Kidney (tissue), 14 donors: ENCODE data around the gene CIAO1. TPM values are rescaled to one million over a fixed set of nuclear protein-coding genes. Genes with fewer than 3 reads are reported as not detected.

Experiments used
- DNase-seq, 5 donors: peaks; one replicate each; pipeline ENCODE4 v3.0.0-alpha.2; 2013 to 2020
- FAIRE-seq: peaks from 2 replicates; lab custom pipeline; 2012; peaks lifted over from hg19 to GRCh38; lab: Jason Lieb, UNC
- H3K27ac ChIP-seq, 2 donors: one replicate each; pipeline ENCODE4 v1.7.0; 2013; ENCODE audit warnings: low read depth in 2 of 2, low read length in 2 of 2, inconsistent platforms in 1 of 2
- H3K27me3 ChIP-seq: one replicate; pipeline ENCODE4 v1.7.1; 2013; ENCODE audit warnings: low read length, inconsistent platforms; ENCODE audit not compliant: control insufficient read depth, insufficient read depth
- H3K36me3 ChIP-seq, 3 donors: one replicate each; pipeline versions ENCODE4 v1.7.0 to v1.7.1; 2013; ENCODE audit warnings: low read length in 3 of 3, control low read depth in 1 of 3, inconsistent platforms in 1 of 3; ENCODE audit not compliant: insufficient read depth in 3 of 3, control insufficient read depth in 2 of 3
- H3K4me1 ChIP-seq, 3 donors: one replicate each; pipeline versions ENCODE4 v1.7.0 to v1.7.1; 2013; ENCODE audit warnings: low read length in 3 of 3, inconsistent platforms in 1 of 3, low read depth in 1 of 3; ENCODE audit not compliant: control insufficient read depth in 2 of 3, insufficient read depth in 2 of 3
- H3K4me3 ChIP-seq, 3 donors: one replicate each; pipeline versions ENCODE4 v1.7.0 to v1.8.1; 2013; ENCODE audit warnings: low read length in 3 of 3, control low read depth in 1 of 3, inconsistent platforms in 1 of 3
- H3K9ac ChIP-seq, 3 donors: one replicate each; pipeline versions ENCODE4 v1.7.0 to v1.7.1; 2013; ENCODE audit warnings: low read length in 3 of 3, control low read depth in 1 of 3, inconsistent platforms in 1 of 3
- H3K9me3 ChIP-seq, 3 donors: one replicate each; pipeline versions ENCODE4 v1.7.0 to v1.7.1; 2013; ENCODE audit warnings: low read length in 3 of 3, control low read depth in 1 of 3, inconsistent platforms in 1 of 3; ENCODE audit not compliant: control insufficient read depth in 2 of 3, insufficient read depth in 1 of 3
- intact Hi-C: fragments of 100-400 bp; cut with DNase I; formaldehyde crosslinking; loops from one replicate; pipeline ENCODE4 v1.11.1; 2022
- polyA plus RNA-seq: library from polyadenylated mRNA; stranded (reverse); fragments of 350-450 nt; fragmentation: Illumina TruSeq; extraction: RNeasy Lipid Tissue Mini Kit (QIAGEN cat#74804); gene quantifications from one replicate; pipeline ENCODE4 v1.2.3, GENCODE V29; 2014; ENCODE audit warnings: low read depth, low replicate concordance; ENCODE audit not compliant: insufficient read depth
- total RNA-seq: library from RNA; stranded (reverse); fragmentation: NEBNext Ultra II Directional; extraction: Animal tissue kit (Norgen Biotek cat#: 25700); gene quantifications from one replicate; pipeline ENCODE4 v1.2.1, GENCODE V29; 2021
- TF ChIP-seq, protein P1 (sequence below): IDR thresholded peaks from 3 replicates; pipeline ENCODE4 v1.5.1; 2012; ENCODE audit warnings: mild to moderate bottlenecking, moderate library complexity, borderline replicate concordance; ENCODE audit not compliant: insufficient read depth; ENCODE audit errors: extremely low read depth
- donor health status: control.
- donor health status: control.
- donor health status: control.
- donor health status: control.
- donor health status: control.
- donor health status: DM: yes; HTN: yes; CAD: no.
- donor health status: Normal renal cell carcinoma (clear cell type).

Gene CIAO1
- total and polyA plus RNA-seq, 2 donors from 2014 or later: 48.2 to 63.0 TPM

- FAIRE-seq (no peak), DNase-seq (no peak)
- H3K27ac ChIP-seq: no peak overlapping the region
- H3K36me3 ChIP-seq: no peaks in the 10 kb centered on the region
- H3K9me3 ChIP-seq: no peaks in the 10 kb centered on the region
- TF ChIP-seq, protein P1, sequence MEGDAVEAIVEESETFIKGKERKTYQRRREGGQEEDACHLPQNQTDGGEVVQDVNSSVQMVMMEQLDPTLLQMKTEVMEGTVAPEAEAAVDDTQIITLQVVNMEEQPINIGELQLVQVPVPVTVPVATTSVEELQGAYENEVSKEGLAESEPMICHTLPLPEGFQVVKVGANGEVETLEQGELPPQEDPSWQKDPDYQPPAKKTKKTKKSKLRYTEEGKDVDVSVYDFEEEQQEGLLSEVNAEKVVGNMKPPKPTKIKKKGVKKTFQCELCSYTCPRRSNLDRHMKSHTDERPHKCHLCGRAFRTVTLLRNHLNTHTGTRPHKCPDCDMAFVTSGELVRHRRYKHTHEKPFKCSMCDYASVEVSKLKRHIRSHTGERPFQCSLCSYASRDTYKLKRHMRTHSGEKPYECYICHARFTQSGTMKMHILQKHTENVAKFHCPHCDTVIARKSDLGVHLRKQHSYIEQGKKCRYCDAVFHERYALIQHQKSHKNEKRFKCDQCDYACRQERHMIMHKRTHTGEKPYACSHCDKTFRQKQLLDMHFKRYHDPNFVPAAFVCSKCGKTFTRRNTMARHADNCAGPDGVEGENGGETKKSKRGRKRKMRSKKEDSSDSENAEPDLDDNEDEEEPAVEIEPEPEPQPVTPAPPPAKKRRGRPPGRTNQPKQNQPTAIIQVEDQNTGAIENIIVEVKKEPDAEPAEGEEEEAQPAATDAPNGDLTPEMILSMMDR: no peak
- H3K27me3 ChIP-seq: no peaks in the 10 kb centered on the region
- no peaks in the 10 kb centered on the region for H3K4me1 ChIP-seq
- no peak overlapping the region for H3K9ac ChIP-seq
- H3K4me3 ChIP-seq: no peak overlapping the region
- intact Hi-C loops: no loop called here
These were observed 49.5 kb downstream of the CIAO1 start for GRCh38 chr2:96315400-96316071.

DNA sequence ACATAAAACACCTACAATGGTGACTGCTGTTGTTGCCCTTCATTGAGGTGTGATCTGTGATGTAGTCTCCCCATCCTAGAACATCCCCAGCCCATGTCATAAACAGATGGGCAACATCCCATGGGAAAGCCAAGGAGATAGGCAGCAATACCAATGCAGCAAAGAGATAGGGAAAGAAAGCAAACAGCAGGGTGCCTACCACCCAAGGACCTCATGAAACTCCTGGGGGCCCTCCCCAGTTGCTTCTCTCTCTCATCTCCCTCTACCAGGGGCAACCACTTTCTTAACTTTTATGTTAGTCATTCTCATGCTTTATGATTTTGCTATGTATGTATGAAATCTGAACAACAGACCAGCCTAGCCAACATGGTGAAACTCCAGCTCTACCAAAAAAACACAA is 51.0 kb downstream of the CIAO1 start:
- TF ChIP-seq, protein P1: no peak
- Histone ChIP-seq H3K9me3 (no peaks in the 10 kb centered on the region), H3K36me3 (no peaks in the 10 kb centered on the region), H3K9ac (no peak overlapping the region), H3K27ac (no peak overlapping the region), H3K27me3 (peaks cover 4% of the 10 kb centered on the region), H3K4me1 (peaks cover 0 to 7% (median 0%) of the 10 kb centered on the region in 3 donors), H3K4me3 (no peak overlapping the region)
- no peak for DNase-seq
- intact Hi-C loops: no loop called here
- no peak for FAIRE-seq

- TF ChIP-seq, protein P1: no peak
- H3K4me3 ChIP-seq: no peak overlapping the region
- DNase-seq: no peak
- H3K9me3 ChIP-seq: no peaks in the 10 kb centered on the region
- FAIRE-seq: no peak
- peaks cover 0 to 7% (median 0%) of the 10 kb centered on the region in 3 donors for H3K4me1 ChIP-seq
- no peak overlapping the region for H3K27ac ChIP-seq
- intact Hi-C loops: no loop called here
- no peaks in the 10 kb centered on the region for H3K36me3 ChIP-seq
- no peak overlapping the region for H3K9ac ChIP-seq
- peaks cover 6% of the 10 kb centered on the region for H3K27me3 ChIP-seq
These were observed 51.6 kb downstream of the CIAO1 start for GRCh38 chr2:96317584-96317997.

DNA sequence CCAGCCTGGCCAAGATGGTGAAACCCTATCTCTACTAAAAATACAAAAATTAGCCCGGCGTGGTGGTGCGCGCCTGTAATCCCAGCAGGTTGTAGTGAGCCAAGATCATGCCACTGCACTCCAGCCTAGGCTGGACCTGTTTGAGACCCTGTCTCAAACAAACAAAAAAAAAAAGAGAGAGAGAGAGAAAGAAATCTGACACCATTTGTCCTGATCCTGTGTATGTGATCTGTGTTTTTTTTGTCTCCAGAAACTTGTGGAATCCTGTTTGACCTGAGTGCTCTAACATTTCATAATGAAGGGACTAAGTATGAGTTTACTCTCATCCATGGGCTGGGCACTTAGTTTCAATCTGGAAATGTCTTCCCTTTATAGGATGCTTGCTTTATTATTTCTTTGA is 52.7 kb downstream of the CIAO1 start:
- Histone ChIP-seq H3K4me3 (no peak overlapping the region), H3K27me3 (peaks cover 13% of the 10 kb centered on the region), H3K9ac (no peak overlapping the region), H3K36me3 (no peaks in the 10 kb centered on the region), H3K4me1 (peaks cover 0 to 7% (median 0%) of the 10 kb centered on the region in 3 donors), H3K27ac (no peak overlapping the region), H3K9me3 (no peaks in the 10 kb centered on the region)
- TF ChIP-seq, protein P1: no peak
- FAIRE-seq (no peak), DNase-seq (no peak)
- intact Hi-C loops: no loop called here
